IMR-90 (cell line): ENCODE results near the gene VPS35L.

ENCODE experiments used
- POLR2A ChIP-seq: IDR thresholded peaks from 2 replicates; pipeline ENCODE4 v1.6.1; 2012; ENCODE audit warnings: mild to moderate bottlenecking, low read depth, low read length
- RAD21 ChIP-seq: IDR thresholded peaks from 2 replicates; pipeline ENCODE4 v1.6.1; 2012; ENCODE audit warnings: low read length, improper control_type of control experiment
- TF ChIP-seq, protein P1 (sequence below): conservative IDR thresholded peaks from 2 replicates; pipeline ENCODE4 v1.5.1; 2012; ENCODE audit warnings: mild to moderate bottlenecking, low read depth, low read length, improper control_type of control experiment

DNA sequence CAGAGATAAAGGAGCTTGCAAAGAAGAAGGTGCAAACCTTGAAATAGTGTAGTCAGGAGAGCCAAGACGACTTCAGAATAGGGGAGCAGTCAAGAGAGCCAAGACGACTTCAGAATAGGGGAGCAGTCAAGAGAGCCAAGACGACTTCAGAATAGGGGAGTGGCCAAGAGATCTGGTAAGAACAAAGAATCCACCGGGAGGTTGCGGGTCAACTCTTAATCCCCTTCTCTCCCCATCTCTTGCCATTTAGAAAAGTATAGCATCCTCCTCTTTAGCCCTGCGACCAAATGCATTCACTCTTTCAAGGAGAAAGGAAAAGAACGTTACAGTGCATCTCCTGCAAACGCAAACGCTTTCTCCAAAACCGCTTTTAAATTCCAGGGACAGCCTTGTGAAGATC lies 161.8 kb downstream of the VPS35L start:
- no peak for TF ChIP-seq RAD21
- TF ChIP-seq, protein P1, sequence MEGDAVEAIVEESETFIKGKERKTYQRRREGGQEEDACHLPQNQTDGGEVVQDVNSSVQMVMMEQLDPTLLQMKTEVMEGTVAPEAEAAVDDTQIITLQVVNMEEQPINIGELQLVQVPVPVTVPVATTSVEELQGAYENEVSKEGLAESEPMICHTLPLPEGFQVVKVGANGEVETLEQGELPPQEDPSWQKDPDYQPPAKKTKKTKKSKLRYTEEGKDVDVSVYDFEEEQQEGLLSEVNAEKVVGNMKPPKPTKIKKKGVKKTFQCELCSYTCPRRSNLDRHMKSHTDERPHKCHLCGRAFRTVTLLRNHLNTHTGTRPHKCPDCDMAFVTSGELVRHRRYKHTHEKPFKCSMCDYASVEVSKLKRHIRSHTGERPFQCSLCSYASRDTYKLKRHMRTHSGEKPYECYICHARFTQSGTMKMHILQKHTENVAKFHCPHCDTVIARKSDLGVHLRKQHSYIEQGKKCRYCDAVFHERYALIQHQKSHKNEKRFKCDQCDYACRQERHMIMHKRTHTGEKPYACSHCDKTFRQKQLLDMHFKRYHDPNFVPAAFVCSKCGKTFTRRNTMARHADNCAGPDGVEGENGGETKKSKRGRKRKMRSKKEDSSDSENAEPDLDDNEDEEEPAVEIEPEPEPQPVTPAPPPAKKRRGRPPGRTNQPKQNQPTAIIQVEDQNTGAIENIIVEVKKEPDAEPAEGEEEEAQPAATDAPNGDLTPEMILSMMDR, result no peak
- TF ChIP-seq POLR2A, result no peak
